ENCODE results near the gene KRTAP10-5. TPM values are rescaled to one million over a fixed set of nuclear protein-coding genes. Genes with fewer than 3 reads are reported as not detected.

The KRTAP10-5 gene
- polyA plus RNA-seq, 2 of the 4 experiments (the other 2 are of a cell fraction): not detected

DNA sequence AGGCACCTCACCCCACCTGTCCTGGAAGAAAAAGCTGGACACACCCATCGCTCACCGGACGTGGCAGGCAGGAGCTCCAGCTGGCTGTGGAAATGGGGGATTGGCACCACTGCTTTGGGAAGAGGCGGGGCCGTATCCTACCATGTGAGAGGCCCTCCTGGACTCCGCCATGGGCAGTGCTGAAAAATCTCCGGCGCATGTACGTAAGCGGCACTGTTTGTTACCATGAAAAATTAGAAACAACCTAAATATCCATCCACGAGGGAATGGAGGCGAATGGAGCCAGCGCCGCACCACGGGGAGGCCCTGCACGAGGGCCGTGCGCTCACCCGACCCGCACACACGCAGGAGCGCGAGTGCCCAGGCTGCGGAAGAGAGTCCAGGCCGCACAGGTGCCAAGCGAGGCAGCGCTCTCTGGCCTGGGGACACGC is 34.6 kb upstream of the KRTAP10-5 start:
- CTCF ChIA-PET: interaction anchor here (0.6 kb wide), 2 partner anchors 24 to 62 kb away, joined by 3 to 5 read pairs; no protein-coding TSS in a partner anchor
- 68% methylated on average over 23 of the region's 28 CpGs for WGBS (ENCODE audit: missing lambda C conversion rate)
- DNase-seq (ENCODE audit: low read depth in 1 of 2, low spot score in 1 of 2): no peak
- Histone ChIP-seq H3K4me3 (no peak overlapping the region), H3K9me3 (peaks cover 5% of the 10 kb centered on the region; the same call in 1 of the 3 replicates), H3K4me1 (no peaks in the 10 kb centered on the region), H3K4me2 (no peak overlapping the region), H3K27ac (no peak overlapping the region)
- TF ChIP-seq KDM5A (IDR thresholded peaks at IDR 0.05): no peak
- TF ChIP-seq, protein P1, sequence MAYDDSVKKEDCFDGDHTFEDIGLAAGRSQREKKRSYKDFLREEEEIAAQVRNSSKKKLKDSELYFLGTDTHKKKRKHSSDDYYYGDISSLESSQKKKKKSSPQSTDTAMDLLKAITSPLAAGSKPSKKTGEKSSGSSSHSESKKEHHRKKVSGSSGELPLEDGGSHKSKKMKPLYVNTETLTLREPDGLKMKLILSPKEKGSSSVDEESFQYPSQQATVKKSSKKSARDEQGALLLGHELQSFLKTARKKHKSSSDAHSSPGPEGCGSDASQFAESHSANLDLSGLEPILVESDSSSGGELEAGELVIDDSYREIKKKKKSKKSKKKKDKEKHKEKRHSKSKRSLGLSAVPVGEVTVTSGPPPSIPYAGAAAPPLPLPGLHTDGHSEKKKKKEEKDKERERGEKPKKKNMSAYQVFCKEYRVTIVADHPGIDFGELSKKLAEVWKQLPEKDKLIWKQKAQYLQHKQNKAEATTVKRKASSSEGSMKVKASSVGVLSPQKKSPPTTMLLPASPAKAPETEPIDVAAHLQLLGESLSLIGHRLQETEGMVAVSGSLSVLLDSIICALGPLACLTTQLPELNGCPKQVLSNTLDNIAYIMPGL (CRISPR knock-in tag; IDR thresholded peaks at IDR 0.05; ENCODE audit: borderline replicate concordance): no peak
- TF ChIP-seq, protein P2, sequence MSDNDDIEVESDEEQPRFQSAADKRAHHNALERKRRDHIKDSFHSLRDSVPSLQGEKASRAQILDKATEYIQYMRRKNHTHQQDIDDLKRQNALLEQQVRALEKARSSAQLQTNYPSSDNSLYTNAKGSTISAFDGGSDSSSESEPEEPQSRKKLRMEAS (IDR thresholded peaks at IDR 0.05): no peak
- ATAC-seq: no peak
- FAIRE-seq: no peak
- POLR2A ChIA-PET: no interaction called here

DNA sequence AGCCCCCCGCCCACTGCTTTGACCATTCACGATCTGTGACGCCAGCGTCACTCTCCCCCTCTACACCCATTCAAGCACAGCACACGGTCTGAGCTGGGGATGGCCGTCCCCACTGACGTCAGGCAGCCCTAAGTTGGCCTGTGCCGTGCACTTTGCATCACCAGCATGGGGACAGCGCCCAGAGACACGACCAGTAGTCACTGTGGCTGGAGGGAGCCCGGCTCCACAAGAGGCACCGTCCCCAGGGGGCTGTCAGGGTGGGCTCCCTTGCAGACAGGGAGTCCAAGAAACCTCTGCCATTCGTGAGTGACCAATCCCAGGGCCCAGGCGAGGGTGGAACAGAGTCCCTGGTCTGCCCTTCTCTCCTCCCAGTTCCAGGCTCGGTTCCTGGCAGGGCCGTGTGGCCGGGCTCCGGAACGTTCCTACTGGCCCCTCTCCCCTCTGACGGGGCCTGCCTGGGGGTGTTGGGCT is 33.8 kb upstream of the KRTAP10-5 start:
- ATAC-seq: no peak; a peak in 1 of 6 replicates
- ChIA-PET POLR2A (no interaction called here), CTCF (no interaction called here)
- FAIRE-seq: no peak
- Histone ChIP-seq H3K4me2 (no peak overlapping the region), H3K4me1 (no peaks in the 10 kb centered on the region), H3K9me3 (peaks cover 5% of the 10 kb centered on the region; the same call in 1 of the 3 replicates), H3K27ac (no peak overlapping the region), H3K4me3 (no peak overlapping the region)
- no peak for DNase-seq (ENCODE audit: low read depth in 1 of 2, low spot score in 1 of 2)
- WGBS (ENCODE audit: missing lambda C conversion rate): 36% methylated on average over 5 of the region's 20 CpGs
- no peak for TF ChIP-seq POLR2AphosphoS2 (conservative IDR thresholded peaks at IDR 0.05; ENCODE audit: low read length)
- no peak for TF ChIP-seq BHLHE40 (IDR thresholded peaks at IDR 0.05; ENCODE audit: low read depth, low read length)
- no peak for TF ChIP-seq MAZ (IDR thresholded peaks at IDR 0.05; ENCODE audit: borderline replicate concordance, low read depth, low read length)
- no peak for TF ChIP-seq NPAS2 (CRISPR knock-in tag; IDR thresholded peaks at IDR 0.05; ENCODE audit: borderline replicate concordance)
- no peak for TF ChIP-seq HDAC2 (IDR thresholded peaks at IDR 0.05)
- TF ChIP-seq HEYL (CRISPR knock-in tag; IDR thresholded peaks at IDR 0.05): no peak
- TF ChIP-seq EHF (CRISPR knock-in tag; IDR thresholded peaks at IDR 0.05): no peak
- TF ChIP-seq, protein P3, sequence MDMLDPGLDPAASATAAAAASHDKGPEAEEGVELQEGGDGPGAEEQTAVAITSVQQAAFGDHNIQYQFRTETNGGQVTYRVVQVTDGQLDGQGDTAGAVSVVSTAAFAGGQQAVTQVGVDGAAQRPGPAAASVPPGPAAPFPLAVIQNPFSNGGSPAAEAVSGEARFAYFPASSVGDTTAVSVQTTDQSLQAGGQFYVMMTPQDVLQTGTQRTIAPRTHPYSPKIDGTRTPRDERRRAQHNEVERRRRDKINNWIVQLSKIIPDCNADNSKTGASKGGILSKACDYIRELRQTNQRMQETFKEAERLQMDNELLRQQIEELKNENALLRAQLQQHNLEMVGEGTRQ (IDR thresholded peaks at IDR 0.05): no peak
- no peak for TF ChIP-seq RNF2 (IDR thresholded peaks at IDR 0.05; ENCODE audit: borderline replicate concordance, low read depth)
- no peak for TF ChIP-seq ZC3H11A (IDR thresholded peaks at IDR 0.05)
- TF ChIP-seq FOSL2 (IDR thresholded peaks at IDR 0.05): no peak
- TF ChIP-seq FOSL2 (CRISPR knock-in tag; IDR thresholded peaks at IDR 0.05): no peak
- TF ChIP-seq GATA3 (IDR thresholded peaks at IDR 0.05; ENCODE audit: borderline replicate concordance): no peak
- no peak for TF ChIP-seq JUN (IDR thresholded peaks at IDR 0.05)
- no peak for TF ChIP-seq KDM1A (IDR thresholded peaks at IDR 0.05; ENCODE audit: low read depth)
- TF ChIP-seq HOXB13 (CRISPR knock-in tag; IDR thresholded peaks at IDR 0.05; ENCODE audit: low read depth): no peak
- no peak for TF ChIP-seq SREBF2 (IDR thresholded peaks at IDR 0.05)

DNA sequence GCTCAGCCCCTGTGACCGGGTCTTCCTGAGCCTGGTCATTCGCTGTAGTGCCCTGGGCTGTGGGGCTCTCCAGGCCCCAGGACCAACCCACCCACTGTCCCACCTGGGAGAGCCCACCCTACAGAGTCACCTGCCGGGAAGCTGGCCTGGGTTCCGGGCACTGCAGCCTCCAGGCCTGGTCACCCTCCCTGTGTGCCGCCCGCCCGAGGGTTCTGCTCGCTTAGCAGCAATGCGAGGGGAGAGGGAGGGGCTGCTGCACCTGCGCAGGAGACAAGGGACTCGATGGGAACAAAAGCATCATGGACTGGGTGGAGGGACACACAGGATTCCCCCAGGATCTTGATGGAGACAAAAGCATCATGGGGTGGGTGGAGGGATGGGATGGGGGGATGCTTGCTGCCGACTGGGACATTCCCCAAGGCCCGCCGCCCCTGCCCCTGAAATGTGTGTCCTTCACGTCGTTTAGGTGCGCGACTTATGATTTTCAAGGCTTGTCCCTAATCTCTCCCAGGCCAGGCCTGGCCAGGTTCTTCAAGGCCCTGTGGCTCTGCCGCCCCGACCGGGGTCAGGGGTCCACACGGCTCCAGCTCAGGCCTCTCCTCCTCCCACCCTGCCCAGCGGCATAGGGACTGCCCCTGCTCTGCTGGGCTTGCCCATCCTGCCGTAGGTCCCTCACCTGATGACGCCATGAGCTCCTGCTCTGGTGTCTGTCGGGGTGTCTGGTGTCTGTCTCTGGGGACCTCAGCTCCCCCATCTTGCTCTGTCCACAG is 33.2 kb upstream of the KRTAP10-5 start:
- ChIA-PET CTCF (no interaction called here), POLR2A (no interaction called here)
- Histone ChIP-seq H3K4me3 (no peak overlapping the region), H3K27ac (no peak overlapping the region), H3K4me2 (no peak overlapping the region), H3K4me1 (no peaks in the 10 kb centered on the region), H3K9me3 (peaks cover 5% of the 10 kb centered on the region; the same call in 1 of the 3 replicates)
- ATAC-seq (no peak), DNase-seq (ENCODE audit: low read depth in 1 of 2, low spot score in 1 of 2) (no peak), FAIRE-seq (no peak)
- 65% methylated on average over 17 of the region's 26 CpGs for WGBS (ENCODE audit: missing lambda C conversion rate)
- TF ChIP-seq GATA3 (IDR thresholded peaks at IDR 0.05; ENCODE audit: borderline replicate concordance) (no peak), ZFP36 (IDR thresholded peaks at IDR 0.05; ENCODE audit: borderline replicate concordance, partially characterized antibody) (no peak), MAZ (IDR thresholded peaks at IDR 0.05; ENCODE audit: borderline replicate concordance, low read depth, low read length) (no peak), HEYL (CRISPR knock-in tag; IDR thresholded peaks at IDR 0.05) (no peak), EP300 (IDR thresholded peaks at IDR 0.05) (no peak)
- TF ChIP-seq, protein P2 (IDR thresholded peaks at IDR 0.05): no peak
- TF ChIP-seq, protein P4, sequence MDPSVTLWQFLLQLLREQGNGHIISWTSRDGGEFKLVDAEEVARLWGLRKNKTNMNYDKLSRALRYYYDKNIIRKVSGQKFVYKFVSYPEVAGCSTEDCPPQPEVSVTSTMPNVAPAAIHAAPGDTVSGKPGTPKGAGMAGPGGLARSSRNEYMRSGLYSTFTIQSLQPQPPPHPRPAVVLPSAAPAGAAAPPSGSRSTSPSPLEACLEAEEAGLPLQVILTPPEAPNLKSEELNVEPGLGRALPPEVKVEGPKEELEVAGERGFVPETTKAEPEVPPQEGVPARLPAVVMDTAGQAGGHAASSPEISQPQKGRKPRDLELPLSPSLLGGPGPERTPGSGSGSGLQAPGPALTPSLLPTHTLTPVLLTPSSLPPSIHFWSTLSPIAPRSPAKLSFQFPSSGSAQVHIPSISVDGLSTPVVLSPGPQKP (IDR thresholded peaks at IDR 0.05; ENCODE audit: low read depth, low read length): no peak
- TF ChIP-seq, protein P1 (CRISPR knock-in tag; IDR thresholded peaks at IDR 0.05; ENCODE audit: borderline replicate concordance): no peak
